DMS153 treated with DMSO at 0.1 percent for 48 hours (cell line): ENCODE results near the gene NXF2B.
"Not testable (repeated sequence)": the region's sequence is repeated elsewhere in the genome, so short reads cannot be mapped to it uniquely, and the experiment has no call there.

Experiments
- DNase-seq: peaks from one replicate; lab custom pipeline; 2025; ENCODE audit not compliant: unreplicated experiment; lab: John Stamatoyannopoulos, UW

NXF2B gene, protein sequence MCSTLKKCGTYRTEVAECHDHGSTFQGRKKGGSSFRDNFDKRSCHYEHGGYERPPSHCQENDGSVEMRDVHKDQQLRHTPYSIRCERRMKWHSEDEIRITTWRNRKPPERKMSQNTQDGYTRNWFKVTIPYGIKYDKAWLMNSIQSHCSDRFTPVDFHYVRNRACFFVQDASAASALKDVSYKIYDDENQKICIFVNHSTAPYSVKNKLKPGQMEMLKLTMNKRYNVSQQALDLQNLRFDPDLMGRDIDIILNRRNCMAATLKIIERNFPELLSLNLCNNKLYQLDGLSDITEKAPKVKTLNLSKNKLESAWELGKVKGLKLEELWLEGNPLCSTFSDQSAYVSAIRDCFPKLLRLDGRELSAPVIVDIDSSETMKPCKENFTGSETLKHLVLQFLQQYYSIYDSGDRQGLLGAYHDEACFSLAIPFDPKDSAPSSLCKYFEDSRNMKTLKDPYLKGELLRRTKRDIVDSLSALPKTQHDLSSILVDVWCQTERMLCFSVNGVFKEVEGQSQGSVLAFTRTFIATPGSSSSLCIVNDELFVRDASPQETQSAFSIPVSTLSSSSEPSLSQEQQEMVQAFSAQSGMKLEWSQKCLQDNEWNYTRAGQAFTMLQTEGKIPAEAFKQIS

DNA sequence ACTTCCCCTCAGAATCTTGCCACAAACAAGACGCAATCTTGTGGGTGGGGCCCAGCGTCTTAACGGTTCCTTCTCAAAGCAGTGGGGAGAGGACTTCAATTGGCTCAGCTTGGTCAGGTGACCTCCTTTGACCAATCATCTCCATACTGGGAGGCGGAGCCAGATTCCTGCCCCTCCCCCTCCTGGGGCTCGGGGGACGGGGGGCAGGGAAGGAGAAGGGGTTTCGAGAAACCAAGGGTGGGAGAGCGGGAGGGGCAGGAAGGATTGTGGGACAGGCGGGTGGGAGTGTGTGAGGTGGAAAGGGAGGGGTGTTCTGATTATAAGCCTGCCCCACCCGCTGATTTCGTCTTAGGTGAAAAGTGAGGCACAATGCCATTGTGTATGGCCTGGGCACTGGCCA, at the start of gene NXF2B:
Gene NXF2B (minus strand): TSS at position 101 of the 400 bp plus-strand sequence. CDS start 59,972 bp downstream, outside the sequence.
- not testable (repeated sequence) for DNase-seq

DNA sequence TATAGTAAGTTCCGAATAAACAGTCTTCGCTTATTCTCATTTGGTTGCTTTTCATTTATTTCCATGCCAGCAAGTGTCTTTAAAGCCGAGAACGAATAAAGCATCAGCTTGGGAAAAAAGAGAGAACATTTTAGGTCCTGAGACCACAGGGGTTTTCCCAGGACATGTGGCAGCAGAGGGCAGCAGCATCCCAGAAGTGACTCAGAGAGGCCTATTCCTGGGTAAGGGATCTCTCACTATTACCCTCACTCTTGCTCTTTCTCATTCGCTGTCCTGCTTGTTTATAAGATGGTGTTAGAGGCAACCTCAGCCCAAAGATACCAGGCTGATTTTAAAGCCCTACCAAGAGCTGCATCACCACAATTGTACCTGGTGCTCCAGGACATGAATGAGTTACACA, 39.0 kb upstream of the NXF2B start:
- not testable (repeated sequence) for DNase-seq

DNA sequence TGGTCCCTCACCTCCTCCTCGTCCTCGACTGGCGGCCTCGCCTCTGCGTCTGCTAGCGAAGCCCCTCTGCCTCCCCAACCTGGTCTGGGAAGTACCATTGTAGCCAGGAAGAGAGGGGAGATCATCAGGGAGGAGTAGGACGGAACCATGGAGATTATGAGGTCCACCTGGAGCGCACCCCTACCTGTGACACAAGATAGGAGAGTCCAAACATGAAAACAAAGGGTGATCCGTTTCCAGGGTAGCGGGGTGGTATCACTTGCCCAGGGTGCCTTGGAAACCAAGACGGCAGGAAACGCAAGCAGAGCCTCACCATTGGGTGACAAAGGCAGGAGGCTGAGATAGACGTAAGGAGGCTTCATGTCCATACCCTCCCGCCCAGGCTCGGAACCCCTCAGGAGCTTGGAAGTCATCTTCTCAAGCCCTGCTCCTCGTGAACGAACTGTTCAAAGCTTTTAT, 32.0 kb upstream of the NXF2B start, which contains the start of gene TCP11X2:
Gene TCP11X2 (minus strand): TSS at position 51 of the 459 bp plus-strand sequence.
- not testable (repeated sequence) for DNase-seq

DNA sequence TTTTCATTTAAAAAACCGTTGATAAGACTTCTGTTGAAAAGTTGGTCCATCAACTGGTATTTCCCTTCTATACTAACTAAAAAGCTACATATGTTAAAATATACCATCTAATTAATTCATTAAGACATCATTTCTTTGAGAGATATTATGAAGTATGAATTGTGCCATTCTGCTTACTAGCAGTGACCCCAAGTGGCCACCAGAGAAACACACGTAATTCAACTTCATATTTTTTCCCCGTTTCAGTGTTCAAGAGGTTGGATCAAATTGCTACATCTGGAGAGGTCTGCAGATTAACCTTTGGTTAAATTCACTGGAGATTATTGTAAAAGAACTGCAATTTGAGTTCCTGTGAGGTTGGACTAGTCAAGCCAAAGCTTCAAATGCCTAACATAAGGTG, 30.4 kb upstream of the NXF2B start:
- not testable (repeated sequence) for DNase-seq

DNA sequence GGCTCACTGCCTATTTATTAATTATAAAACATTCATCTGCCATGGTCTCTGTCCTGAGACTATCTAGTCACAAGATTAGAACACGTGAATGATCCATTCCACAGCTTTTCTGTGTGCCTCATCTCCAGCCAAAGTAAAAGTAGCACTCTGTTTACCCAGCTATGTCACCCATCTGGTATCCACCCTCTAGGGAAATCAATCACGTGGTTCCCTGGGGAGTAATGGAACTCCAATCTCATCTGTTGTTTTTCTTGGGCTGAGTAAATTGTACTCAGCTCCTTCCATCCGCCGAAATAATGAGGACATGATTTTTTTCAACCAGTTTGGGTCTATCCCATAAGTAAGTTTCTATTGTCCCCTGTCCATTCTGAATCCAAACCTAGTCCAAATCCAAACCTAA, 18.8 kb upstream of the NXF2B start:
- DNase-seq: not testable (repeated sequence)

DNA sequence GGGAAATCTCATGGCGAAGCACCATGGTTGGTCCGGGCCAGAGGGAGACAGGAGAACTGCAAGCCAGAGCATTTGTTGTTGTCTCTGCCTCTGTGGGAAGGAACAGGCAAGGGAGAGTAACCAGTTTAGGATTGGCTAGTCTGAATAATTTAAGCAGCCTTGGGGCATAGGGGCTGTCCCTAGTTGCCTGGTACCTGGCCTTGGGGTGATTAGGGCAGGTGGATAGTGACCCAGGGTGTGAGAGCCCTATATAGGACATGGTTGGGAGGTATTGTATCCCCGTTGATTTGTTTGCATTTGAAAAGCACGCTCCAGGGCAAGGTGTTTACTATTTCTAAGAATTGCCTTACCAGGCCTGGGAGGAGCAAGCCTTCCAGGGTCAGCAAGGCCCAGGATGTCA, 25.3 kb downstream of the NXF2B start:
- DNase-seq: not testable (repeated sequence)

DNA sequence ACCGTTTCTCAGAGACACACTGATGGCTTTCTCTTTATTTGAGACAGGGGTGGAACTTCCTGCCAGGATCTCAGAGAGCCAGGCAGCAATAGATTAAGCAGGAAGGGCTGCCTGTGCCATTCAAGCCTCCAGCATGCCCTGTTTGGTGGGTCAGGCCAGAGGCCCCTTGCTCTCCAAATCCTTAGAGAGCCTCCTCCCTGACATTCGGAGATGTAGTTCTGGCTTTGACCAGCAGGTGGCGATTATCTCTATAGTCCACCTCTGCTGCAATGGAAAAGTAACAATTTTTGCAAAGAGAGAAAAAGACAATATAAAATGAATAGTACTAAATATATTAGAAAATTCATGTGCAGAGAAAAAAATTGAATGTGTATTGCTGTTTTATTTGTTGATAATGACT, 93.9 kb downstream of the NXF2B start:
- no peak for DNase-seq

DNA sequence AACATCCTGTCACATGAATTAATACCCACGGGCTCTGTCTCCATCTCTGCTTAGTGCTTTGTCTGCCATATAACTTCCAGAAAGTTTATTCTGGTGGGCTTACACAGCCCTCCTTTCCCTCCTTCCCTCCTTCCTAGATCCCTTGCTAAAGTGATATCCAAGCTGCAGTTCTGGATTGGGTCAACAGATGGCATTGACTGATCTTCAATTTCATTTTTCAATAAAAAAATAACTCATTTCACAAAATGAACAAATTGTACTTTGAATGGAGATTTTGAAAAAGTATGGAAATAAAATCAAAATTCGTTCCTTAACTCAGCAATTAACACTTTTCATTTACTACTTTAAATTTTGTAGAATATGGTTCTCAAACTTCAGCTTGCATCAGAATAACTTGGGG, 97.9 kb downstream of the NXF2B start:
- no peak for DNase-seq

DNA sequence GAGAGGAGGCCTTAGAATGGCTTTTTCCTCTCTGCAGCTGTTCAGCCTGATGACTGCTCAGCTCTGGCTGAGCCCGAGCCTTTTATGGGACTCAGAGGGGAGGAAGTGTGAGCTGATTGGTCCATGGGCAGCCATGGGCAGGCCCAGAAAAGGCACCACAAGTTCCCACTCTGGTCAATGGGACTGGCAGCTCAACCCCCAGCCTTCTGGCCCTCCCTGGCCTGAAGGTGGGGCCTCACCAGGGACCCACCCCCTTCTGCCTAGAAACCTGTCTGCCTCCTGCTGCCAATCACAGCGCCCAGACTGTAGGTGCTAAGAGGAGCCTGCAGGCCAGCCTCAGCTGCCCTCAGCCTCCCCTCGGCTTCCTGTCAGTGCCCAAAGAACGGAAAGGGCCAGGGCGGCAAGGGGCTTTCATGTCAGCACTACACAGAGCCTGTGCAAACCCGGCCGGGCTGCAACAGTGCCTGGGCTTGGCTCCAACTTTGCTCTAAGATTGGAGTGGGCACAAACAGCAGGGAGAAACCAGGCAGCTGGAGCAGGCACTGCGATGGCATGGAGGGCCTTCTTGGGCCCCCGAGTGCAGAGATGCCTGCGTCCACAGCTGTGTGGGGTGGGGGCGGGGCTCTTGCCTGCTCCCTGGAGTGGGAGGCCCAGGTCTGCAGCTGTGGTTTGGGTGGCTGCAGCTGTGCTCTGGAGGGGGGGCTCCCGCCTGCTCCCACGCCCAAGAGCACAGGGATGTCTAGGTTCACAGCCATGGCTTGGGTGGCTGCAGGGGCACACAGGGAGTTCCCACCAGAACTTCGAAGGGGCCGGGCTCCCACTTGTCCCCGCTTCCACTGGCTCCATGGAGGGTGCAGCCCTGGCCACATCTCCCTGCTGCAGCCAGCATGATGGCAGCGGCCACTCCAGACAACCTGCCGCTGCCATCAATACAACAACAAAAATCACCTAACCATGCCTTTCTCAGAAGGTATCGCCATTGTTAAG, 100.2 kb downstream of the NXF2B start:
- no peak for DNase-seq

DNA sequence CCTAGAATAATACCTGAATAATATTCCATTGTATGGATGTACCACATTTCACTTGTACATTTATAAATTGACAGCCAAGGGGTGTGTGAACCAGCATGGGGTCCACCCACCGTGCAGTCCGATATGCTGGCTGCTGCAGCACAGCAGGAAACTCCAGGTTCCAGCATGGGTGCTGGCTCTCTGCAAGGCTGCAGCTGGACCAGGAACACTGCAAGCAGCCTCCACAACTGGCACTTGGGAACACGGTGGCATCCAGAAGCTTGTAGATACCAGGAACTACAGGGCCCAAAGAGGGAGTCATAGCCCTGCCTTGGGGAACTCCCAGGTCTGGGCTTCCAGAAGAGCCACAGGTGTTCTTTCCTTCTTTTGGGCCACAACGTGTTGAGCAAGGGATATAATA, 101.6 kb downstream of the NXF2B start:
- no peak for DNase-seq
